ENCODE data around the gene C1QTNF1. TPM values are rescaled to one million over a fixed set of nuclear protein-coding genes. Genes with fewer than 3 reads are reported as not detected.

The C1QTNF1 gene
- polyA plus RNA-seq, 1 donor (not counting 4 experiments of a cell fraction or from before 2014, with no cell fraction given): 6.6 TPM

- H4K20me1 ChIP-seq (ENCODE audit: control insufficient read depth, extremely low read depth, insufficient read depth, low read length): no peaks in the 10 kb centered on the region
- no peak overlapping the region for H3K4me3 ChIP-seq (ENCODE audit: control insufficient read depth in 2 of 3, extremely low read depth in 1 of 3, insufficient read depth in 2 of 3, low read depth in 1 of 3, low read length in 3 of 3)
- TF ChIP-seq CTCF (optimal IDR thresholded peaks at IDR 0.05 in 1 of 3, IDR thresholded peaks at IDR 0.05 in 1 of 3, conservative IDR thresholded peaks at IDR 0.05 in 1 of 3; ENCODE audit: extremely low read depth in 1 of 3, insufficient read depth in 2 of 3, low read length in 3 of 3) (no peak), EZH2 (IDR thresholded peaks at IDR 0.05; ENCODE audit: low read length) (no peak)
- H3K9me3 ChIP-seq (ENCODE audit: control insufficient read depth, low read depth, low read length): no peaks in the 10 kb centered on the region
- H3K79me2 ChIP-seq (ENCODE audit: control insufficient read depth, insufficient read depth, low read length): no peaks in the 10 kb centered on the region
- no peak overlapping the region for H3K4me2 ChIP-seq (ENCODE audit: control insufficient read depth, extremely low read depth, insufficient read depth, low read depth, low read length)
- no peak overlapping the region for H3K9ac ChIP-seq (ENCODE audit: control insufficient read depth, extremely low read depth, insufficient read depth, low read length)
- H3K27ac ChIP-seq (ENCODE audit: control insufficient read depth, insufficient read depth, low read length): no peak overlapping the region
- no peaks in the 10 kb centered on the region for H3K27me3 ChIP-seq (ENCODE audit: control insufficient read depth, extremely low read depth, insufficient read depth, low read length)
- no peaks in the 10 kb centered on the region for H3K9me1 ChIP-seq (ENCODE audit: control insufficient read depth, extremely low read depth, insufficient read depth, low read length)
- FAIRE-seq: no peak
- H2AFZ ChIP-seq (ENCODE audit: control insufficient read depth, low read length): no peak overlapping the region
- no peak for DNase-seq (ENCODE audit: low read depth, low spot score)
- dilution Hi-C loops (cut with MboI; ENCODE audit: extremely low pct_ligation_motif_present, low sequenced_read_pairs): no loop called here
- peaks cover 18 to 21% of the 10 kb centered on the region in 2 experiments for H3K36me3 ChIP-seq (ENCODE audit: control insufficient read depth in 2 of 2, extremely low read depth in 1 of 2, insufficient read depth in 2 of 2, low read length in 2 of 2)
- H3K4me1 ChIP-seq (ENCODE audit: control insufficient read depth, extremely low read depth, insufficient read depth, low read length): no peaks in the 10 kb centered on the region
Observed at GRCh38 chr17:79080349-79080748, 56.4 kb downstream of the C1QTNF1 start.

GRCh38 chr17:79080761-79081290 lies 56.9 kb downstream of the C1QTNF1 start:
- Histone ChIP-seq H4K20me1 (ENCODE audit: control insufficient read depth, extremely low read depth, insufficient read depth, low read length) (no peaks in the 10 kb centered on the region), H3K4me1 (ENCODE audit: control insufficient read depth, extremely low read depth, insufficient read depth, low read length) (no peaks in the 10 kb centered on the region), H3K27me3 (ENCODE audit: control insufficient read depth, extremely low read depth, insufficient read depth, low read length) (no peaks in the 10 kb centered on the region), H2AFZ (ENCODE audit: control insufficient read depth, low read length) (no peak overlapping the region), H3K4me3 (ENCODE audit: control insufficient read depth in 2 of 3, extremely low read depth in 1 of 3, insufficient read depth in 2 of 3, low read depth in 1 of 3, low read length in 3 of 3) (no peak overlapping the region), H3K27ac (ENCODE audit: control insufficient read depth, insufficient read depth, low read length) (no peak overlapping the region), H3K9me3 (ENCODE audit: control insufficient read depth, low read depth, low read length) (no peaks in the 10 kb centered on the region), H3K9ac (ENCODE audit: control insufficient read depth, extremely low read depth, insufficient read depth, low read length) (no peak overlapping the region), H3K36me3 (ENCODE audit: control insufficient read depth in 2 of 2, extremely low read depth in 1 of 2, insufficient read depth in 2 of 2, low read length in 2 of 2) (peaks cover 18 to 21% of the 10 kb centered on the region in 2 experiments), H3K79me2 (ENCODE audit: control insufficient read depth, insufficient read depth, low read length) (no peaks in the 10 kb centered on the region), H3K9me1 (ENCODE audit: control insufficient read depth, extremely low read depth, insufficient read depth, low read length) (no peaks in the 10 kb centered on the region), H3K4me2 (ENCODE audit: control insufficient read depth, extremely low read depth, insufficient read depth, low read depth, low read length) (no peak overlapping the region)
- TF ChIP-seq CTCF (optimal IDR thresholded peaks at IDR 0.05 in 1 of 3, IDR thresholded peaks at IDR 0.05 in 1 of 3, conservative IDR thresholded peaks at IDR 0.05 in 1 of 3; ENCODE audit: extremely low read depth in 1 of 3, insufficient read depth in 2 of 3, low read length in 3 of 3) (no peak), EZH2 (IDR thresholded peaks at IDR 0.05; ENCODE audit: low read length) (no peak)
- DNase-seq (ENCODE audit: low read depth, low spot score): no peak
- no peak for FAIRE-seq
- dilution Hi-C loops (cut with MboI; ENCODE audit: extremely low pct_ligation_motif_present, low sequenced_read_pairs): no loop called here
